ENCODE data around the gene CFAP68.

Gene CFAP68

DNA sequence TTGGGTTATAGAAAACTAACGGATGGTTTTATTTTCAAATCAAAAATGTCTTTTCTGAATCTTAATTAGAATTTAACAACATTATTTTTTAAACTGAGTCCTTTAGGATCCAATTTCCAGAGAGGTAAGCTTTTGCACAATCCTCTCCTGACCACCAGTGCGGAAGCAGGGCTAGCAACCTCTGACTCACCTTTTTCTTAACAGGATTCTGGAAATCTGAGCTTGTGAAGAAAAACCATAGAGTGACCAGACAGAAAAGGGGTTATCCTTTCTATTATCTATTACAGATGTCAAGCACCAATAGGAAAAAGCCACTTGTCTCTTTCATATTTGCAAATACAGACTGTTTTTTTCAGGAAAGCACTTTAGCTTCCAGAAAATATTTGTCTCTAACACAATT, 33.3 kb upstream of the CFAP68 start:
- H3K4me3 ChIP-seq (replicated peaks; ENCODE audit: low read depth, low read length): no peak overlapping the region
- peak; percentile 36 for DNase-seq (ENCODE audit: extremely low read depth, low read depth)
- TF ChIP-seq, protein P1, sequence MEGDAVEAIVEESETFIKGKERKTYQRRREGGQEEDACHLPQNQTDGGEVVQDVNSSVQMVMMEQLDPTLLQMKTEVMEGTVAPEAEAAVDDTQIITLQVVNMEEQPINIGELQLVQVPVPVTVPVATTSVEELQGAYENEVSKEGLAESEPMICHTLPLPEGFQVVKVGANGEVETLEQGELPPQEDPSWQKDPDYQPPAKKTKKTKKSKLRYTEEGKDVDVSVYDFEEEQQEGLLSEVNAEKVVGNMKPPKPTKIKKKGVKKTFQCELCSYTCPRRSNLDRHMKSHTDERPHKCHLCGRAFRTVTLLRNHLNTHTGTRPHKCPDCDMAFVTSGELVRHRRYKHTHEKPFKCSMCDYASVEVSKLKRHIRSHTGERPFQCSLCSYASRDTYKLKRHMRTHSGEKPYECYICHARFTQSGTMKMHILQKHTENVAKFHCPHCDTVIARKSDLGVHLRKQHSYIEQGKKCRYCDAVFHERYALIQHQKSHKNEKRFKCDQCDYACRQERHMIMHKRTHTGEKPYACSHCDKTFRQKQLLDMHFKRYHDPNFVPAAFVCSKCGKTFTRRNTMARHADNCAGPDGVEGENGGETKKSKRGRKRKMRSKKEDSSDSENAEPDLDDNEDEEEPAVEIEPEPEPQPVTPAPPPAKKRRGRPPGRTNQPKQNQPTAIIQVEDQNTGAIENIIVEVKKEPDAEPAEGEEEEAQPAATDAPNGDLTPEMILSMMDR (IDR thresholded peaks at IDR 0.05; ENCODE audit: low read depth, low read length, missing control alignments): no peak

- TF ChIP-seq, protein P1 (IDR thresholded peaks at IDR 0.05; ENCODE audit: low read depth, low read length, missing control alignments): no peak
- DNase-seq (ENCODE audit: extremely low read depth, low read depth): no peak
- no peak overlapping the region for H3K4me3 ChIP-seq (replicated peaks; ENCODE audit: low read depth, low read length)
Measured at GRCh38 chr11:111846636-111847035, 32.7 kb upstream of the CFAP68 start.

GRCh38 chr11:111849631-111850030, 29.7 kb upstream of the CFAP68 start:
- TF ChIP-seq, protein P1 (IDR thresholded peaks at IDR 0.05; ENCODE audit: low read depth, low read length, missing control alignments): no peak
- DNase-seq (ENCODE audit: extremely low read depth, low read depth): no peak
- H3K4me3 ChIP-seq (replicated peaks; ENCODE audit: low read depth, low read length): no peak overlapping the region

DNA sequence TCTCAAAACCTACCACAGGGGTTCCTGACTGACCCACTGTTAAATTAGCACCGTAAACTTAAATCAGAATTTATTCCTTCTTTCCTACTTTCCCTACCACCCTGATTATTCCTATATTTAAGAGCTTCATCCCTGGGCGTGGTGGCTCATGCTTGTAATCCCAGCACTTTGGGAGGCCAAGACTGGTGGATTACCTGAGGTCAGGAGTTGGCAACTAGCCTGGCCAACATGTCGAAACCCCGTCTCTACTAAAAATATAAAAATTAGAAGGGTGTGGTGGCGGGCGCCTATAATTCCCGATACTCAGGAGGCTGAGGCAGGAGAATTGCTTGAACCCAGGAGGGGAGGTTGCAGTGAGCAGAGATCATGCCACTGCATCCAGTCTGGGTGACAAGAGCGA, 28.3 kb upstream of the CFAP68 start:
- no peak for DNase-seq (ENCODE audit: extremely low read depth, low read depth)
- TF ChIP-seq, protein P1 (IDR thresholded peaks at IDR 0.05; ENCODE audit: low read depth, low read length, missing control alignments): no peak

DNA sequence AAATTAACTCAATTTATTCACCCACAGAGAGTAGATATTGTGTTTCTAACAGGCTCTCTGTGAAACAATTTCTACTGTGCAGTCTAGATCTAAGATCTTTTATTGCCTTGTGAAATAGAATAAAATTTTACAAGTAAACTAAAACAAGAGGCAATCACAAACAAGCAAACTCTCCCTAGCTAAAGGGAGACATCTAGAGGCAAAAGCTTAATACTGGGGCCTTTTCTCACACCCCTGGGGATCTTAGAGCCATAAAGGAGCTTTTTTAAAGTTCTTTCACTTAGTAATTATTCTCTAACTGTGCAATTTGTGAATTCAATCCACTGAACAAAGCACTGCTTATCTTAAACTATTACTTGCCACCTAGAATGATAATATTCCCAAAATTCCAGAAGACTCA, 27.7 kb upstream of the CFAP68 start:
- TF ChIP-seq, protein P1 (IDR thresholded peaks at IDR 0.05; ENCODE audit: low read depth, low read length, missing control alignments): peak; percentile 45
- DNase-seq (ENCODE audit: extremely low read depth, low read depth): no peak

More for the DNA sequence above, 28.3 kb upstream of the CFAP68 start:
- H3K4me3 ChIP-seq (replicated peaks; ENCODE audit: low read depth, low read length): no peak overlapping the region

GRCh38 chr11:111852103-111852502, 27.2 kb upstream of the CFAP68 start:
- TF ChIP-seq, protein P1 (IDR thresholded peaks at IDR 0.05; ENCODE audit: low read depth, low read length, missing control alignments): no peak
- H3K4me3 ChIP-seq (replicated peaks; ENCODE audit: low read depth, low read length): no peak overlapping the region

More for the DNA sequence above, 27.7 kb upstream of the CFAP68 start:
- no peak overlapping the region for H3K4me3 ChIP-seq (replicated peaks; ENCODE audit: low read depth, low read length)

DNA sequence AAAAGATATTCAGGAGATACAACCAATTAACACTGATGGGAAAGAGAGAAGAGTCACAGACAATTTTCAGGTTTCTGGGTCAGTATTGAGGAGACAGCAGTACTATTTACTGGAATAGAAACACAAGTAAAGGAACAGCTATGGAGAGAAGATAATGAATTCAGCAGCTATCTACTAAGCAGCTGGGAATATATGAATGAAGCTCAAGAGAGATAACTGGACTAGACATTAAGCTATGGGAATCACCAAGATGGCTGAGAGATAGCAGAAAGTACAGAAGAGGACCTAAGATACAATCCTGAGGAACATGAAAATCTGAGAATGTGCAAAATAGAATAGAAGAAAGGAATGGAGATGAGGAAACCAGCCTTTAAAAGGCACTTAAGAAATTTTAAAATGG, 23.8 kb upstream of the CFAP68 start:
- no peak for DNase-seq (ENCODE audit: extremely low read depth, low read depth)

More at GRCh38 chr11:111852103-111852502, 27.2 kb upstream of the CFAP68 start:
- DNase-seq (ENCODE audit: extremely low read depth, low read depth): no peak

More for the DNA sequence above, 23.8 kb upstream of the CFAP68 start:
- H3K4me3 ChIP-seq (replicated peaks; ENCODE audit: low read depth, low read length): no peak overlapping the region
- TF ChIP-seq, protein P1 (IDR thresholded peaks at IDR 0.05; ENCODE audit: low read depth, low read length, missing control alignments): no peak
